Fibroblast of skin of scalp (primary cell): ENCODE measurements around the gene PLEKHG4B.
"Not testable (repeated sequence)": the region's sequence is repeated elsewhere in the genome, so short reads cannot be mapped to it uniquely, and the experiment has no call there.

ENCODE experiments used
- DNase-seq: peaks from one replicate; pipeline ENCODE4 v3.0.0-alpha.2; 2013

PLEKHG4B gene

DNA sequence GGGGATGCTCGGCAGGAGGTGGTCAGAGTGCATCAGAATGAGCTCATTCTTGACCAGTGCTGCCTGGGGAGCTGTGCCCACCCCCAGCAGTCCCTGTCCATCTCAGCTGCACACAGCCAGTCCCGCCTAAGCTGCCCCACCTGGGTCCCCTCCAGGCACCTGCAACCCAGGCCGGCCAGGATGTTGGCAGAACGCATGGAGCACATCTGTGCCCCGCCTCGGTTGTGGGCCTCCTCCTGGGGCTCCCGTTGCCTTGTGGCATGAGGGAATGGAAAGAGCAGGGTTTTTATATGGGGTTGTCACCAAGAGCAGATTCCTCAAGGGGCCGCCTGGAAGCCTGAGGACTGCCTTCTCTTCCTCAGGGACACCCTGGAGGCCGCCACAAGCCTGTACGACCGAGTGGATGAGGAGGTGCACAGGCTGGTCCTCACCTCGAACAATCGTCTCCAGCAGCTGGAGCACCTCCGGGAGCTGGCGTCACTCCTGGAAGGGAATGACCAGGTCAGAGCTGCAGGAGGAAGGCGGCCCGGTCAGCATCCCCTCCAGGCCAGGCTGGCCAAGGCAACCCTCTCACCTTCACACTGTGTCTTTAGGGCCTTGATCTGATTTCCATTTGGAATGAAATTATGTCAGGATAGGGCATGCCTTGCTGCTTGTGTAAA is 64.6 kb downstream of the PLEKHG4B start:
- no peak for DNase-seq

DNA sequence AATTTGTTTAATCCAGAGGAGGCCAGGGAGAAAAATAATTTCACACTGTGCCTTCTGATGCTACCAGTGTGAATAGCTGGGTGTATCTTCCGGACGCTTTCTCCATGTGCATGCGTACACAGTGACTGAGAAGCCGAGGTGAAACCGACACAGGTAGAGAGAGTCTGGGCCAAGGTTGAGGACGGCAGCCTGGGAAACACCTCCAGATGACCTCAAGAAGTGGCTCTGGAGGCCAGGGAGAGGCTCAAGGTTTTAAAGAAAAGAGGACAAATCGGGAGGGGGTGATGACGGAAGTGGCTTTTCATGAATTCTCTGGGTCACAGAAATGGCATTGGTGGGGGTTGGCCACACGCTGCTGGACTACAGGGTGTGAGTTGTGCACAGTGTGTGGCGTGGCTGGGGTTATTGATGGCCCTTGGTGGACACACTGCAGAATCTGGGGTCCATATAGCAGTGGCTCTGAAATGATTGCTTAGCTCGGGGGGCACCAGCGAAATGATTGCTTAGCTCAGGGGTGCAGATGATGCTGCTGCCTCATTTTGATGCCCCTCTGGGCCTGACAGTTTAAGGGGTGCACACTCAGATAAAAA is 65.3 kb downstream of the PLEKHG4B start:
- no peak for DNase-seq

DNA sequence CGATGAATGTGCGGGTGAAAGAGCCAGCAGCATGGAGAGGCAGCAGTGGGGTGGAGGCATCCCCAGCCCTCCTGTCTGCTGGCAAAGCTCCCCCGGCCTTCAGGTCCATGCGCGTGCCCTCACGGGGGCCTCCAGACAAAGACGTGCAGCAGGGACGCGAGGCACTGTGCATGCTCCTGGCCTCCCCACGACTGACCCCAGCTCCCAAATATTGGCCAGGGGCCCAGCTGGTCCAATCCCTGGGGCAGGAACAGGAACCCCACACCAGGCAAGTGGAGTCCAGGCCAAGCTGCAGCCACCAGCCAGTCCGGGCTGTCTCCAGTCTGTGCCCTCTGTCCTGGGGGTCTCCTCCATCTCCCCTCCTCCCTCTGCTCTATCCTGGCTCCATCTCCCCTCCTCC is 65.8 kb downstream of the PLEKHG4B start:
- no peak for DNase-seq

DNA sequence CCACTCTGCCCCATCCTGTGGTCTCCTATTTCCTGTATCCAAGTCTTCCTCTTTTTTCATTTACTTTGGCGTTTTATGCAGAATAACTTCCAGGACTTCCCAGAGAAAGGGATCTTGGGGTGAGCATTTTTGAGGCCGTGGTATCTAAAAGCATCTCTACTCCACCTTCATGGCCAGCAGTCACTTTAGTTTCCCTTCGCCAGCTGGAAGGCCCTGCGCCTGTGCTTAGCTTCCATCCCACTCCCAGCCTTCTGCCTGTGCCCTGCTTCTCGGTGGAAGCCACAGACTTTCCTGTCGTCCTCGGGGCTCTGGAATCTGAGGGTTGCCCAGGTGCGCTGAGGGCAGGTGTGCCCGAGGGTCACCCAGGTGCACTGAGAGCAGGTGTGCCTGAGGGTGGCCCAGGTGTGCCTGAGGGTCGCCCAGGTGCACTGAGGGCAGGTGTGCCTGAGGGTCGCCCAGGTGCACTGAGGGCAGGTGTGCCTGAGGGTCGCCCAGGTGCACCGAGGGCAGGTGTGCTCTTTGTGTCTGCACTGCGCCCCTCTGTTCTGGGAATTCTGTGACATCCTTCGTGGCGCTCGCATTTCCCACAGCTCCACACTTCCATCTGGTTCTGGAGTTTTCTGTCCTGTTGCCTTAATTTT is 67.0 kb downstream of the PLEKHG4B start:
- DNase-seq, result no peak

DNA sequence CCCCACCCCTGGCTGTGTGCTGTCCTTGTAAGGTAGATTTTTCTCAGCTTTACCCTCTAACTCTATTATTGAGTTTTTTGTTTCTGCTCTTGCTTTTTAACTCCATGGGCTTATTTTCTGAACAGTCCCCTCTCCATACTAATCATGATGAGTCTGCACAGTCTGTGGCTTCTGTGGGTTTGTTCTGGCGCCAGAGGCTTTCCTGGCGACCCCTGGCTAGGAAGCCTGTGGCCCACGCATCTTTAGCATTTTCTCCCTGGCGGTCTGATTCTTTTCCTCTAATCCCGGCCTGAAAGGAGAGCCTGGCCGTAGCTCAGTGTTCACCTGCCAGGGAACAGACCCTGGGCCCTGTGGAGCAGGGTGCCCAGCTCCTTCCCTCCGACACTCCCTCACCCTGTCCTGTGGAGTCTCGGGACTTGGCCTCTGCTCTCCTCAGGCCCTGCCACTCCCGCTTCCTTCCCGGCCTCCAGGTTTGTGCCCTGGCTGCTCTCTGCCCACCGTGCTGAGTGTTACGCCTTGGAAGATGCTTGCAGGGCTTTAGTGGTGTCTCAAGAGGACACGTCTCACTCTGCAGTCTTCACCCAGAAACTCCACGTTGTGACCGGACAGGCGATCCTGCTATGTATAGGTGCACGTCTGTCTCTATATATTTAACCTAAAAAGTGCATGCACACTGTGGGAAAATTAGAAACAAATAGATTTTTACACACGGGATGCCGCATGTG is 67.6 kb downstream of the PLEKHG4B start:
- DNase-seq, result peak; percentile 78

DNA sequence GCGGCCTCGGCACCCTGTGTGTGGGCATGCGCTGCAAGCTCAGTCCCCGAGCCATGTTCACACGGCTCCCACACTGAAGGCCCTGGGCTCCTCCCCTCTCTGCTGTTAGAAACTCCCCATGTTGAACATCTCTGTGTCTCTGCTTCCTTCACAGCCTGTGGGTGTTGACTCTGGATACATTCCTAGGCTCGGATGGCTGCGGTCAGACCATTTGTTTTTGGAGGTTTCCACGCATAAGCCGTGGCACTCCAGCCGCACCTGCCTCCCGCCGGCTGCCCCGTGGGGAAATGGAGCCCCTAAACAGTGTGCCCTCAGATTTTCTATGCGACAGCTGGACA is 68.2 kb downstream of the PLEKHG4B start:
- DNase-seq, result peak; percentile 47

DNA sequence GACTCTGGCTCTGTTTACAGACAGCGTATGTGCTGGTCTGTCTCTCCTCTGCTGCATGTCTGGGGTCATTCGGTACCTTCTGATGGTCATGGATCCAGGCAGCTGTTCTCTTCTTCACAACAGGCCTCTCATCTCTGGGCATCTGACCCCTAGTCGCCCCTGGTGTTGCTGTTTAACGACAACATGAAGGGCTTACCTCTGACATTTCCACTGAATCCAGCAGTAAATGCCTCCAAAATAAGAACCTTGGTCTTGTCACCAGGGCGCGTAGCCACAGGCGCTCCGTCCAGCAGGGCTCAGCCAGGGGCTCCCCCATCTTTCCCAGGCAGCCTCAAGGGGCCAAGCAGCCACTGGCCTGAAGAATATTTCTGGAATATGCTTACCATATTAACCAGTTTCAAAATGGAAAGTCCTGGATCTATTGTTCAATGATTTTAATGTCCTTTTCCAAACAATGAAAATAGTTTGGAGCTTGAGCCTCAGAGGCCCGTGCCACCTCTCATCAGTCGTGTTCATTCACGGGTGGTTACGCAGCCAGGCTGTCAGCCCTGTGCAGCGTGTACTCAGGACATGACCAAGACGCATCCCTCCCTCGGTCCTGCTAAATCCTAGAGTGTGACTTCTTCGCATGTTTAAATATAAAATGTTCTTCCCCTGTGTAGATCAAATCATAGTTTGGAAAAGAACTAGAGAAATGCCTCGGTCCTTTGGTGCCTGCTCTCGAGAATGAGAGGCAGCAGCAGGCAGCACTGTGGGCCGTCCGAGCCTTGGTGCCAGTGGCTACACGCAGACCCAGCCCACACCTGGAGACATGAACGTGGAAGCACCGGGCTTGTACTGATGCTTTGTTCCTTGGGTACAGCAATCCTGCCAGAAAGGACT is 69.2 kb downstream of the PLEKHG4B start:
- no peak for DNase-seq

DNA sequence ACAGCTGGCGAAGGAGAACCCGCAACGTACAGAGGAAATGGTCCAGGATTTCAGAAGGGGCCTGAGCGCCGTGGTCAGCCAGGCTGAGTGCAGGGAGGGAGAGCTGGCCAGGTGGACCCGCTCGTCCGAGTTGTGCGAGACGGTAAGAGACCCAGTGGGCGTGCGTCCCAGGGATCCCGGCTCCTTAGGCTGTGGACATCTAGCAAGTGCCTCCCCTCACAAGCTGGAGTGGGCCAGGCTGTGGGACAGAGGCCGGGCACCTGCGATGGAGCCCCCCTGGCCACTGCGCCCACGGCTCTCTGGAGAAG is 69.8 kb downstream of the PLEKHG4B start:
- DNase-seq, result no peak

DNA sequence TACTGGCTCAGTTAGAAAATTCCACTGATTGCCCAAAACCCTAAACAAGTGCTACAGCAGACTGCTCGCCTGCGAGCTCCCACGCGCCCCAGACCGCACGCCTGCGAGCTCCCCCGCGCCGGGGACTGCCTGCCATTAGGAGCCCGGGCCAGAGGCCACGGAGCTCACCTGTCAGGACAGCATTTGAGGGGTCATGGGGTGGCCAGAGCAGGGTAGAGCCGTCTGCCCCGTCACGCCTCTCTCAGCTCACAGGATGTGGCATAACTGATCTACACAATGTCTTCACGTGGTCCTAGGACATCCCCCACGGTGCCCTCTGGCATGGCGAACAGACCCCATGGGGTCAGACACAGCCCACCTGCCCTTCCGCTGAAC is 70.2 kb downstream of the PLEKHG4B start:
- DNase-seq, result no peak

DNA sequence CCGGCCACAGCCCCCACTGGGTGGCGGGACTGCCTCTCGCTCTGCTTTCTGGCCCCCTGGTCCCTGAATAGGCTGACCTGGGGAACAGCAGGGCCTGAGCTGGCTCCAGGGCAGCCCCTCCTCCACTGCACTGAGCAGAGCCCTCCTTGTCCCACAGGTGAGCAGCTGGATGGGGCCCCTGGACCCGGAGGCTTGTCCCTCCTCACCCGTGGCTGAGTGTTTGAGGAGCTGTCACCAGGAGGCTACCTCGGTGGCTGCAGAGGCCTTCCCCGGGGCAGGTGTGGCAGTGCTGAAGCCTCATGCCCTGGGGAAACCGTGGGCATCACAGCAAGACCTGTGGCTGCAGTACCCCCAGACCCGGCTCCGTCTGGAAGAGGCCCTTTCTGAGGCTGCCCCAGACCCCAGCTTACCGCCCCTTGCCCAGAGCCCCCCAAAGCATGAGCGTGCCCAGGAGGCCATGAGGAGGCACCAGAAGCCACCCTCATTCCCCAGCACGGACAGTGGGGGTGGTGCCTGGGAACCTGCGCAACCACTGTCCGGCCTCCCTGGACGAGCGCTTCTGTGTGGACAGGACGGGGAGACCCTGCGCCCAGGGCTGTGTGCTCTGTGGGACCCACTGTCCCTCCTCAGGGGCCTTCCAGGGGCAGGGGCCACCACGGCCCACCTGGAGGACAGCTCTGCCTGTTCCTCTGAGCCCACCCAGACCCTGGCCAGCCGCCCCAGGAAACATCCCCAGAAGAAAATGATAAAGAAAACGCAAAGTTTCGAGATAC is 70.8 kb downstream of the PLEKHG4B start:
- no peak for DNase-seq

DNA sequence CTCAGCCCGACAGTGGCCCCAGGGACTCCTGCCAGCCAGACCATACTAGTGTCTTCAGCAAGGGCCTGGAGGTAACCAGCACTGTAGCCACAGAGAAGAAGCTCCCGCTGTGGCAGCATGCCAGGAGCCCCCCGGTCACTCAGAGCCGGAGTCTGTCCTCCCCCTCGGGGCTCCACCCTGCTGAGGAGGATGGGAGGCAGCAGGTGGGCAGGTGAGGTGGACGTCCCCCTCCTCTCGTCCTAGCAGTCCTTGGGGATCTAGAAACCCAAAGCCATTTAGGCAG is 71.3 kb downstream of the PLEKHG4B start:
- DNase-seq, result no peak

DNA sequence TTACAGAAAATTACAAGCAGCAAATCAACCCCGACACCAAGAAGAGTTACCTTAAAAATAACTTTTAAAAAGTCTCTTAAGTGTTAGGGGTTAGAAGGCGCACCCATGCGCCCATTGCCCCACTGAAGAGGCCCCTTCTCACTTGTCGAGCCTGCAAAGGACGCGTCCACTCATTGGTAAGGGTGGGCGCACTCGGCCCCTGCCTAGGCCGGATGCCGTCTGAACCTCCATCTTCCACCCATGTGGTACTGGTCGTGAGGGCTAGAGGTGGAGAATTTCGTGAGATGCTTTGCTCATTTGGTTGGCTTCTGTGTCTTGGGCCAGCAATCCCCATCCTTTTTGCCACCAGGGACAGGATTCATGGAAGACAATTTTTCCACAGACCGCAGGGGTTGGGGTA is 71.9 kb downstream of the PLEKHG4B start:
- no peak for DNase-seq

DNA sequence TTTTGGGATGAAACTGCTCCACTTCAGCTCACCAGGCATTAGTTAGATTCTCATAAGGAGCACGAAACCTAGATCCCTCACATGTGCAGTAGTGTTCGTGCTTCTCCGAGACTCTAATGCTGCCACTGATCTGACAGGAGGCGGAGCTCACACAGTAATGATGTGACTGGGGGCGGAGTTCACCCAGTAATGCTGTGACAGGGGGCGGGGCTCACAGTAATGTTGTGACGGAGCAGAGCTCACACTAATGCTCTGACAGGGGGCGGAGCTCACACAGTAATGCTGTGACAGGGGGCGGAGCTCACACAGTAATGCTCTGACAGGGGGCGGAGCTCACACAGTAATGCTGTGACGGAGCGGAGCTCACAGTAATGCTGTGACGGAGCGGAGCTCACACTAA is 72.3 kb downstream of the PLEKHG4B start:
- DNase-seq, result no peak

DNA sequence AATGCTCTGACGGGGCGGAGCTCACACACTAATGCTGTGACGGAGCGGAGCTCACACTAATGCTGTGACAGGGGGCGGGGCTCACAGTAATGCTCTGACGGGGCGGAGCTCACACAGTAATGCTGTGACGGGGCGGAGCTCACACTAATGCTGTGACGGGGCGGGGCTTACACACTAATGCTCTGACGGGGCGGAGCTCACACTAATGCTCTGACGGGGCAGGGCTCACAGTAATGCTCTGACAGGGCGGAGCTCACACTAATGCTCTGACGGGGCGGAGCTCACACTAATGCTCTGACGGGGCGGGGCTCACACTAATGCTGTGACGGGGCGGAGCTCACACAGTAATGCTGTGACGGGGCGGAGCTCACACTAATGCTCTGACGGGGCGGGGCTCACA is 72.8 kb downstream of the PLEKHG4B start:
- not testable (repeated sequence) for DNase-seq

DNA sequence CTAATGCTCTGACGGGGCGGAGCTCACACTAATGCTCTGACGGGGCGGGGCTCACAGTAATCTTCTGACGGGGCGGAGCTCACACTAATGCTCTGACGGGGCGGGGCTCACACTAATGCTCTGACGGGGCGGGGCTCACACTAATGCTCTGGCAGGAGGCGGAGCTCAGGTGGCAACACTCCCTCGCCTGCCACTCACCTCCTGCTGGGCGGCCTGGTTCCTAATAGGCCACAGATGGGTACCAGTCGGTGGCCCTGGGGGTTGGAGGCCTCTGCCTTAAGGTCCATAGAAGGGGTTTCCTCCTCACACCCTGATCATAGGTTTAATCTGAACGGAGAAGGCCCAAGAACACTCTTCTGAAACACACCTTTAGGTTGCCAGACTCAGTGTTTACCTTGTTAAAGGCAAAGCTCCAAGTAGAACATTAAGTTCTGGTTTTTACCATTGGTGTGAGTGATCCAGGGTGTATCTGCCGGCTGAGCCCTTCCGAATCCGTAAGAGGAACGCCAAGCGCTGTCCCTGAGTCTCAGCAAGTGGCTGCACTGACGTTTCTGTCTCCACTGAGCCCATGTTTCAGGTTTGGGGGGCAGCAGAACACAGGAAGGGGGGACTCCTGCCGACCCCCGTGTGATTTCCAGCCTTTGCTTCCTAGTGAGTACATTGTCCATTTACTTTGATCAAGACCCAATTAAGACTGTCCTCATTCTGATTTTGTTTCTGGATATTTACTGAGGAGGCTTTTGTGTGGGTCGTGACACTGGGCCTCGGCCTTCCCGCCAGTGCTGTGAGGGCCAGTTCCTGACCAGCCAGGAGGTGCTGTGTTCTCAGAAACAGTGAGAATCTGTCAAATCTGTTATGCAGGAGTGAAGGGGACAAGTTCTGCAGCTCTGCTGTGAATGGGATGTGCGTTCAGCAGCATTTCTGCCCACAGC is 74.7 kb downstream of the PLEKHG4B start:
- no peak for DNase-seq

DNA sequence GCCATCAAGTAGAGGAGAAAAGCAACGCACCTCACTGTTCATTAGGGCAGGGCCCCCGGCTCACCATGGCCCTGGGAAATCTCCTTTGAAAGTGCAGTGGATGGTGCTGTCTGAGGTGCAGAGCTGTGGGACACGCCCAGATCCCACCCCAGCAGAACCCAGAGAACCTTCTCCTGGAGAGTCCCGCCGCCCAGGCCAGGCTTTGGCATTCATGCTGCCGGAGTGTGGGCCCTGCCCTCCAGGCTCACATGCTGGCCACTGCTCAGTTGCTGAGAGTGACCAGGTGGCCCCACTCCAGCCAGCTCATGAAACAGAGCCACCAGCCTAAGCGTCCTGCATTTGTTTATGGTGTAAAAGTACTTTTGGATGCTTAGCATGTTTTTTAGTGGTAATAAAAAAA is 75.5 kb downstream of the PLEKHG4B start:
- DNase-seq, result no peak

DNA sequence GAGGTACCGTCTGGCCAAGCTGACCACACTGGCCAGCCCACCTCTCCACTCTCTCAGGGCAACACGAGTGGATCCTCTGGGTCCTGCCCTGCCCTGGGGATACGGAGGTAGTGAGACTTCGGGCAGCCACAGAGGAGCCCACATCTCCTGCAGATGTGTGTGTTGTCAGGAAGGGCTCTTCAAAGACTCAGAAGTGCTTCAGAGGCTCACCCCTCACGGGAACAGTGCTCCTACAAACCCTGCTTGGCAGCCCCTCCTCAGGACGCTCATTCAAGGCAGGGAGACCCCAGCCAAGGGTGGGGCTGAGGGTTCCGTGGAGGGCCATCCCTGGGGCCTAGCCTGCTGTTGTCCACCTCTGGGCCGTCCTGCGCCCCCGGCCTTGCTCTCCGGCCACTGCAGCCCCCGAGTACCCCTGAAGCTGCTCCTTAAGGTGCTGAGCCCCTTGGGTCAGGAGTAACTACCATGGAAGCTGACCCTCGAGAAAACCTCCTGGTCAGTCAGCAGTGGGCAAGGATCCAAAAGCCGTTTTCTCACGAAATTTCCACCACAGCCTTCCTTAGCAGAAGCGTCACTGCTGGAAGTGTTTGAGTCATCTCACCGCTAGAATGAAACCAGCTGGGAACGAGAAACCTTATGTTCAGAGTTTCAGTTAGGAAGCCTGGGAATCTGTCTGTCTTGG is 76.2 kb downstream of the PLEKHG4B start:
- peak; percentile 95 for DNase-seq

DNA sequence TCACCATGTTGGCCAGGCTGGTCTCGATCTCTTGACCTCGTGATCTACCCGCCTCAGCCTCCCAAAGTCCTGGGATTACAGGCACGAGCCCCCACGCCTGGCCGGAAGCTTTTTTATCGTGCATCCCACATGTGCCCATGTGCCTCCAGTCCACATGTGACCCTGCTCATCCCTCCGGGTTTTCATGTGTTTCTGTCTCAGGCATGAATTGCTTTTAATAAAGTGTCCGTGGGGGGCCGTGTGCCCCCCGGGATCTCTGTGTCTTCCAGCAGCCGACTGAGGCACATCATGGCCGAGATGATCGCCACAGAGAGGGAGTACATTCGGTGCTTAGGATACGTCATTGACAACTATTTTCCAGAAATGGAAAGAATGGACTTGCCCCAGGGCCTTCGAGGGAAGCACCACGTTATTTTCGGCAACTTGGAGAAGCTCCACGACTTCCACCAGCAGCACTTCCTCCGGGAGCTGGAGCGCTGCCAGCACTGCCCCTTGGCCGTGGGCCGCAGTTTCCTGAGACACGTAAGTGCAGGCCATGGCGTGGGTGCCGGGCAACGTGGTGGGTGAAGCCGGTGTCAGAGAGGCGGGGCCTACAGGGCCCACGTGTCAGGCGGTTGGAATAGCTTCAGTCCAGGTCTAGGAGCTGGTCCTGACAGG is 77.2 kb downstream of the PLEKHG4B start:
- peak; percentile 34 for DNase-seq

DNA sequence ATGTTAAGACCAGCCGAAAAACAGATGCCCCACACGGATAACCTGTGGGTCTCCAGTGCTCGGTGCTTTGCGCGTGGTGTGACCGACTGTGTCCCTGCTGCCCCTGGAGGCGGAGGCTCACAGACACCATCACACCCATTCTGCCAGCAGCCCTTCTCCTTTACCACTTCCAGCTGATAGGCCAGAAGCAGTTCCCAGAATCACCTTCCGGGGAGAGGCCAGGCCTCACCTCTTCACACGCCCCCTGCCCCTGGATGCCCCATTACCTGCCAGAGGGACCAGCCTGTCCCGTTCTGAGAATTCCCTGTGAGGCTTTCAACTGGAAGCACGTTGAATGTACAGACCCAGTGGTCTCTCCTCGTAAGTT is 77.7 kb downstream of the PLEKHG4B start:
- DNase-seq, result no peak
